HG02870 (cell line): ENCODE results near the gene EPDR1.

Experiments
- ATAC-seq: cut with Tn5 transposase; IDR thresholded peaks from one replicate; pipeline ENCODE4 v1.9.1; 2021; ENCODE audit warnings: mild to moderate bottlenecking, moderate library complexity; ENCODE audit not compliant: unreplicated experiment

The EPDR1 gene

DNA sequence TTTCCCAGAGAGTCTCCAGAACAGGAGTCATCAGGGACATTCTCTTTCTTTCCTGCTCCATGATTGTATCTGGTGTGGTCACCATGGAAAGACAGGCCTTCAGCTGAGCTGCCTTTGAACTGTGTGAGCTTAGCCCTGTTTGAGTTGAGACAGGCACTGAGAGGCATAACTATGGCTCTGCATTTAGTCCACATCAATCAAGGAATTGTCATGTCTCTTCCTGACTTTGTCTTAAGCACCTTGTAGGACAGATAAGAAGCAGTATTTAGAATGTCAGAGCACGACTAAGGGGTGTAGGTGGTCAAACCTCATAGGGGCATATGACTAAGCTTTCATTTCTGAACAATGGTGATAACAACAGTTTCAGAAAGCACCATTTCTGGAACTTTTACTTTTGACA lies 53.5 kb downstream of the EPDR1 start:
- no peak for ATAC-seq

DNA sequence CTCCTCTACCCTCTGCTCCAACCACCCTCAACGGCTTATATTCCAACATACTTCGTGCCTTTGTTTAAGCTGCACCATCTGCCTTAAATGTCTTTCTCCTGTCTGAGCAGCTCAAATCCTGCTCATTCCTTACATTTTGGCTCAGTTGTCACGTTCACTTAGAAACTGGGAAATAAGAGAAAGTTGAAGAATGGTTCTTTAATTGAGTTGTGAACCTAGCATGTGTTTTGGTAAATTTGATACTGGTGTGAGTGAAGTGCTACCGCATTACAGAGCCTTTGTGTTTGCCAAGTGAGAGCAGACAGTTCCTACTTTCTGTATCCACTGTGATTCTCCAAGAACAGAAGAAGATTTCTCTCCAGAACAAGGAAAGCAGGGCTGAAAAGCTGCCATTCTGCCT lies 54.3 kb downstream of the EPDR1 start:
- ATAC-seq, result no peak

GRCh38 chr7:37977243-37977642 lies 56.8 kb downstream of the EPDR1 start:
- ATAC-seq, result no peak

- ATAC-seq, result no peak
Observed at GRCh38 chr7:37981664-37982063, 61.2 kb downstream of the EPDR1 start.

DNA sequence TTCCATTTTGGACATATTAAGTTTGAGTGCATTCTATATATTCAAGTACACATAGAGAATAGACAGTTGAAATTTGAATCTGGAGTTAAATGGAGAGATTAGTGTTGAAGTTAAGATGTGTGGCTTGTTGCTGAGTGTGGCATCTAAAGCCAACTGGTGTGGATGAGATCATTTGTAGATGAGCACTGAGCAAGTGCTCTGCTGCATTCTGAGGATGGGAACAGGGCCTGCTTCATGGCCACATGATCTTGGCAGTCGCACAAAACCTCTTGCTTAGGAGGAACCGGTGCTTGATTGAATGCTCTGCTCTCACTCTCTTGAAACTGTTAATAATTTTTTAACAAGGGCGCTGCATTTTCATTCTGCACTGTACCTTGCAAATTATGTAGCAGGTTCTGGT lies 62.0 kb downstream of the EPDR1 start:
- no peak for ATAC-seq

- ATAC-seq, result no peak
Observed at GRCh38 chr7:37984750-37985390, 64.4 kb downstream of the EPDR1 start.

DNA sequence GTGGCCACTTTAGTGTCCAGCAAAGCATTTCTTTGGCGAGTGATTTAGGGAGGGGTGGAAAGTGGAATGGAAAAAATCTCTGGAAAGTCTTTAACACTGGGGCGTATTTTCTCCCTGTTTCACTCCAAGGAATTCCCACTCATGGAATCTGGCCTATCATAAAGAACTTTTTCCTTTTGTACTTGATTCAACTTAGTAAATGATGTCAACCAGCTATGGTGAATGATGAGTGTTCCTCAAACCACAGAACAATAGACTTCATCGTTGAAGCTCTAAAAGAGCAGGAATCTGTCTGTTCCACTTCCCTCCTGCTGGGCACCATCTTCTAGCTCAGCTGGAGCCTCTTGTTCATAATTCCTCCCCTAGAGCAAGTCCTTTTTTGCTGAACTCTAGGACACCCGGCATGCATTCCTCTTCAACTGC lies 66.5 kb downstream of the EPDR1 start:
- no peak for ATAC-seq

DNA sequence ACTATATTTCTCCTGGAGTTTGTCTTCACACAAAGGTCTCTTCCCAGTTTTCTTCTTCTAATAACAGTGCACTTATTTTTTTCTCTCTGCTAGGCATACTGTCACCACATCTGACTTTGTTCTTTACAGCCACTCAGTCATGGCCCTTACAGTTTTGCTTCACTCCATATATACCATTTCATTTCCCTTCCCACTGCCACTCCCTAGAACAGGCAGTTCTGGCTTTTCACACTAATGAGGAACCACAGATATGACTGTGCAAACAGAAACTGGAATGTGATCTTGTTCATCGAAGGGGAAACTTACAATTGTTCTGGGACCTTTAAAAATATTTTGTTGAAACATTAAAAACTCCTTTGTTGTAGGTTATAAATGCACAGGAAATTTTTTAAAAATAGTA lies 67.3 kb downstream of the EPDR1 start:
- ATAC-seq, result no peak

- ATAC-seq, result no peak
Observed at GRCh38 chr7:37988721-37989650, 68.5 kb downstream of the EPDR1 start.

GRCh38 chr7:37990337-37990736 lies 69.9 kb downstream of the EPDR1 start:
- no peak for ATAC-seq

DNA sequence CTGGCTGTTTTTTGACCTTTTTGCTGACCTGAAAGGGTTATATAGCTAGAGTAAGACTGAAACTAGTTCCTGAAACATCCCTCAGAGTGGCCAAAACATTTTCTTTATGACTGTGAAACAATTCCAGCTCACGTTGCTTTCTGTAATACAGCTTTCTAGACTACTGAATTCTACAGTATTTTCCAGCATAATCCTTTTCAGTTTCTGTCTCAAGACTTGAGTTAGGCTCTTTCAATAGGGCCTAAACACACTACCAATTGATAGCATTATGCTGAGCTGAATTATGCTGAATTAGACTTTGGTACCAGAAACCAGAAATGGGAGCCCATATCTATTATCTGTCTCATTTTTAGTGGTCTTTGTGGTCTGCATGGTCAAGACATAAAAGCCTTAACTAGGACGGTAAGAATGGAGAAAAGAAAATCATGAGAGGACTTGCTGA lies 72.6 kb downstream of the EPDR1 start:
- ATAC-seq, result peak; percentile 92

DNA sequence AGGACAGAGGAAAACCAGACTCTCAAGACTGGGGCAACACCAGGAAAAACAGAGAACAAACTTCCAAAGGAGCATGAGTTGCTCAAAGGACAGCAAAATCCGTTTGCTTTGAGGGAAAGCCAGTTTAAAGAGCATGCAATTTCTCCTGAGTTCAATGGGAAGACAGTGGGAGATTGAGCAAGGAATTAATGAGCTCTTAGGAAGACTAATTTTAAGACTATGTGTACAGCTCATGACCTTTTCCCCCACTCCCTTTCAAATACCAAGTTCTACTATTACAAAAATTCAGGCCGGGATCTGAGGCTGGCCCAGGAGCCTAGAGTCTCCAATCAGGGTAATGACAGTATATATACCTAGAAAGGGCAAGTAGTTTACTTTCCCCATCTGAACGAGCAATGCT lies 79.2 kb downstream of the EPDR1 start:
- ATAC-seq, result no peak

GRCh38 chr7:38000272-38000671 lies 79.8 kb downstream of the EPDR1 start:
- no peak for ATAC-seq
